ENCODE data around the gene FSIP1. TPM values are rescaled to one million over a fixed set of nuclear protein-coding genes. Genes with fewer than 3 reads are reported as not detected.

The FSIP1 gene
- total and polyA plus RNA-seq, 8 donors: 0.11 to 0.64 (median 0.38) TPM

GRCh38 chr15:39555885-39556284 is 226.8 kb downstream of the FSIP1 start:
- no peak overlapping the region for H3K27ac ChIP-seq
- no peak for ATAC-seq
- no peaks in the 10 kb centered on the region for H3K9me3 ChIP-seq
- no peak for DNase-seq
- FAIRE-seq: no peak
- no peaks in the 10 kb centered on the region for H3K27me3 ChIP-seq
- peaks cover 0 to 4% (median 0%) of the 10 kb centered on the region in 3 donors for H3K4me1 ChIP-seq
- 84 to 92% methylated on average over 4 of the region's 4 CpGs for WGBS, 2 donors
- no peak overlapping the region for H3K4me3 ChIP-seq
- H3K36me3 ChIP-seq: no peaks in the 10 kb centered on the region
- intact Hi-C loops (cut with DNase I): no loop called here
- no peak for TF ChIP-seq CTCF (IDR thresholded peaks at IDR 0.05)

GRCh38 chr15:39554746-39555387 is 227.8 kb downstream of the FSIP1 start:
- no peak for FAIRE-seq
- no peaks in the 10 kb centered on the region for H3K27me3 ChIP-seq
- no peaks in the 10 kb centered on the region for H3K9me3 ChIP-seq
- DNase-seq: no peak
- H3K27ac ChIP-seq: no peak overlapping the region
- TF ChIP-seq CTCF (IDR thresholded peaks at IDR 0.05): no peak
- intact Hi-C loops (cut with DNase I): no loop called here
- H3K36me3 ChIP-seq: no peaks in the 10 kb centered on the region
- H3K4me1 ChIP-seq: peaks cover 0 to 4% (median 0%) of the 10 kb centered on the region in 3 donors
- no peak overlapping the region for H3K4me3 ChIP-seq
- no peak for ATAC-seq

GRCh38 chr15:39553947-39554693 is 228.5 kb downstream of the FSIP1 start:
- WGBS, 2 donors: 15 to 18% methylated on average over 2 of the region's 2 CpGs
- Histone ChIP-seq H3K27me3 (no peaks in the 10 kb centered on the region), H3K27ac (no peak overlapping the region), H3K36me3 (no peaks in the 10 kb centered on the region), H3K9me3 (no peaks in the 10 kb centered on the region), H3K4me1 (peaks cover 0 to 4% (median 0%) of the 10 kb centered on the region in 3 donors), H3K4me3 (no peak overlapping the region)
- intact Hi-C loops (cut with DNase I): no loop called here
- ATAC-seq (peak; percentile 14 to 52 (median 32)), FAIRE-seq (peak; percentile 54), DNase-seq (peak in 2 of 6 donors; percentile 15 to 25)
- TF ChIP-seq CTCF (IDR thresholded peaks at IDR 0.05): no peak

GRCh38 chr15:39552556-39552955 is 230.1 kb downstream of the FSIP1 start:
- ATAC-seq (no peak), FAIRE-seq (no peak), DNase-seq (no peak)
- Histone ChIP-seq H3K9me3 (no peaks in the 10 kb centered on the region), H3K27ac (no peak overlapping the region), H3K36me3 (no peaks in the 10 kb centered on the region), H3K4me3 (no peak overlapping the region), H3K27me3 (no peaks in the 10 kb centered on the region), H3K4me1 (peaks cover 0 to 4% (median 0%) of the 10 kb centered on the region in 3 donors)
- WGBS, 2 donors: 76 to 92% methylated on average over 2 of the region's 2 CpGs
- no peak for TF ChIP-seq CTCF (IDR thresholded peaks at IDR 0.05)
- intact Hi-C loops (cut with DNase I): no loop called here

- WGBS, 2 donors: 89 to 94% methylated on average over 2 of the region's 2 CpGs
- TF ChIP-seq CTCF (IDR thresholded peaks at IDR 0.05): no peak
These were observed 231.2 kb downstream of the FSIP1 start for GRCh38 chr15:39551476-39551875.

More at GRCh38 chr15:39551476-39551875, 231.2 kb downstream of the FSIP1 start:
- Histone ChIP-seq H3K9me3 (no peaks in the 10 kb centered on the region), H3K27ac (no peak overlapping the region), H3K4me1 (peaks cover 0 to 4% (median 0%) of the 10 kb centered on the region in 3 donors), H3K4me3 (no peak overlapping the region), H3K27me3 (no peaks in the 10 kb centered on the region), H3K36me3 (no peaks in the 10 kb centered on the region)
- intact Hi-C loops (cut with DNase I): no loop called here
- ATAC-seq: no peak
- DNase-seq: no peak
- no peak for FAIRE-seq
